PC-9 (cell line): ENCODE measurements around the gene CDK6. TPM values are rescaled to one million over a fixed set of nuclear protein-coding genes. Genes with fewer than 3 reads are reported as not detected.
"Not testable (repeated sequence)": the region's sequence is repeated elsewhere in the genome, so short reads cannot be mapped to it uniquely, and the experiment has no call there.

Experiments used
- BruUV-seq: library from RNA; stranded (reverse); fragments of 400-500 nt; replicated peaks from 2 replicates; lab custom pipeline; 2021; lab: Mats Ljungman, UMichigan
- CTCF ChIA-PET: fragments of 300-600 bp; sonication (Branson Sonifier 250); formaldehyde crosslinking; loops from one replicate; lab custom pipeline; 2022; ENCODE audit warnings: antibody characterized with exemption; lab: Charles Lee
- POLR2A ChIA-PET: fragments of 300-600 bp; sonication (Branson Sonifier 250); formaldehyde crosslinking; loops from one replicate; lab custom pipeline; 2022; ENCODE audit warnings: antibody characterized with exemption; ENCODE audit not compliant: unreplicated experiment; lab: Charles Lee
- DNase-seq, 2 experiments: peaks; one replicate each; pipeline versions ENCODE4 v3.0.0 to v3.0.0-alpha.2; 2015 to 2022; ENCODE audit warnings: mixed read lengths in 1 of 2
- H2AFZ ChIP-seq: fragments of 200-600 bp; sonication (generic); 2 replicates; pipeline ENCODE4 v1.8.1; 2017; ENCODE audit warnings: antibody characterized with exemption
- H3F3A ChIP-seq: fragments of 200-600 bp; sonication (generic); 2 replicates; pipeline ENCODE4 v1.8.1; 2017; ENCODE audit warnings: antibody characterized with exemption, mild to moderate bottlenecking, low read depth; ENCODE audit not compliant: insufficient read depth
- H3K27ac ChIP-seq: fragments of 200-600 bp; sonication (generic); 2 replicates; pipeline ENCODE4 v1.6.1; 2016; ENCODE audit warnings: mixed run types
- H3K27me3 ChIP-seq: fragments of 200-600 bp; sonication (generic); 2 replicates; pipeline ENCODE4 v1.6.1; 2016; ENCODE audit warnings: low read depth, mixed run types; ENCODE audit not compliant: insufficient read depth
- H3K36me3 ChIP-seq: fragments of 200-600 bp; sonication (generic); 2 replicates; pipeline ENCODE4 v1.6.1; 2016; ENCODE audit warnings: low read depth, mixed run types
- H3K4me1 ChIP-seq: fragments of 200-600 bp; sonication (generic); replicated peaks from 2 replicates; pipeline ENCODE4 v1.6.1; 2016; ENCODE audit warnings: mixed run types; ENCODE audit not compliant: insufficient read depth
- H3K4me2 ChIP-seq: fragments of 200-600 bp; sonication (generic); 2 replicates; pipeline ENCODE4 v1.6.1; 2017; ENCODE audit warnings: mixed run types
- H3K4me3 ChIP-seq: fragments of 200-600 bp; sonication (generic); 2 replicates; pipeline ENCODE4 v1.6.1; 2016; ENCODE audit warnings: mixed run types
- H3K79me2 ChIP-seq: fragments of 200-600 bp; sonication (generic); 2 replicates; pipeline ENCODE4 v1.6.1; 2017; ENCODE audit warnings: low read depth, mixed run types
- H3K9me2 ChIP-seq: fragments of 200-600 bp; sonication (generic); 2 replicates; pipeline ENCODE4 v1.8.1; 2017; ENCODE audit warnings: mild to moderate bottlenecking; ENCODE audit not compliant: insufficient read depth
- H3K9me3 ChIP-seq: fragments of 200-600 bp; sonication (generic); 2 replicates; pipeline ENCODE4 v1.8.1; 2016; ENCODE audit warnings: low read depth; ENCODE audit not compliant: insufficient read depth
- H4K20me1 ChIP-seq: fragments of 200-600 bp; sonication (generic); 2 replicates; pipeline ENCODE4 v1.8.1; 2017; ENCODE audit not compliant: insufficient read depth
- CTCF ChIP-seq: fragments of 200-600 bp; sonication (generic); conservative IDR thresholded peaks from 2 replicates; pipeline ENCODE4 v1.6.1; 2017; ENCODE audit warnings: mixed run types, antibody characterized with exemption, mild to moderate bottlenecking, moderate library complexity
- EZH2 ChIP-seq: fragments of 200-600 bp; sonication (generic); IDR thresholded peaks from 2 replicates; pipeline ENCODE4 v1.8.0; 2017; ENCODE audit warnings: antibody characterized with exemption, low read depth
- intact Hi-C: fragments of 100-400 bp; cut with micrococcal nuclease; formaldehyde crosslinking; loops from one replicate; pipeline ENCODE4 v1.10.0; 2022; ENCODE audit not compliant: unreplicated experiment
- total RNA-seq: library from RNA; stranded (reverse); gene quantifications from 2 replicates; pipeline ENCODE4 v1.2.3, GENCODE V29; 2021

CDK6 gene
- total RNA-seq, 1 experiment from 2014 or later = 49.5 TPM

GRCh38 chr7:92608380-92609322 is 227.7 kb downstream of the CDK6 start:
- ChIA-PET POLR2A (no interaction called here), CTCF (interaction anchor here (0.6 to 0.7 kb wide), 2 partner anchors 226 to 476 kb away, joined by 3 to 5 read pairs; no protein-coding TSS in a partner anchor)
- no peak overlapping the region for H3K27ac ChIP-seq
- H3K9me2 ChIP-seq = no peaks in the 10 kb centered on the region
- H3K27me3 ChIP-seq = no peaks in the 10 kb centered on the region
- no peaks in the 10 kb centered on the region for H3K79me2 ChIP-seq
- no peak overlapping the region for H3K4me3 ChIP-seq
- no peaks in the 10 kb centered on the region; the same call in 1 of the 2 replicates for H4K20me1 ChIP-seq
- H3K4me2 ChIP-seq = no peak overlapping the region
- no peaks in the 10 kb centered on the region for H3K9me3 ChIP-seq
- no TSS peak for BruUV-seq
- no peaks in the 10 kb centered on the region for H3K4me1 ChIP-seq
- no peak for DNase-seq
- no peak overlapping the region for H2AFZ ChIP-seq
- peaks cover 7% of the 10 kb centered on the region; the same call in 1 of the 2 replicates for H3F3A ChIP-seq
- TF ChIP-seq EZH2 (no peak), CTCF (no peak)
- intact Hi-C loops = no loop called here
- no peaks in the 10 kb centered on the region for H3K36me3 ChIP-seq

DNA sequence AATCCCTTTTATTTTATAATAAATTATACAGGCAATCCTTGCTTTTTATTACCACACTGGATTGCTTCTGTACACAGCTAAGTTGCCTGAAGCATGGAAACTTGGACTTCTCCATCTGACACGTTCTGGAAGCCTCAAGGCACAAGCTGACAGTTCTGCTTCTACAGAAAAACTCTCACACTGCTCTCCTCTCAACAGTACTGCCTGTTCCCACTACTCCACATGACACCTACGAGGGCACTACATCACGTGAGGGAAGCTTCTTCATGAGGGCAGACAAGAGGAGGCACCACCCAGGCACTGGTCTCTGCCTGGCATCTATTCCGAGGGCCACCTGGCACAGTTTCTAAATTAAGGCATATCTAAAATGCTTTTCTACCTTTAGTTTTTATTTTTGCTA is 229.4 kb downstream of the CDK6 start:
- intact Hi-C loops = no loop called here
- Histone ChIP-seq H3K9me3 (no peaks in the 10 kb centered on the region), H3F3A (peaks cover 14% of the 10 kb centered on the region), H3K36me3 (no peaks in the 10 kb centered on the region), H3K9me2 (no peaks in the 10 kb centered on the region), H3K4me1 (no peaks in the 10 kb centered on the region), H3K4me3 (no peak overlapping the region), H3K4me2 (no peak overlapping the region), H2AFZ (no peak overlapping the region), H4K20me1 (no peaks in the 10 kb centered on the region; the same call in 1 of the 2 replicates), H3K27me3 (no peaks in the 10 kb centered on the region), H3K27ac (no peak overlapping the region), H3K79me2 (no peaks in the 10 kb centered on the region)
- CTCF ChIA-PET = no interaction called here
- no peak for DNase-seq
- POLR2A ChIA-PET = interaction anchor here (0.6 kb wide), 1 partner anchor 247 kb away, joined by 7 read pairs; no protein-coding TSS in a partner anchor
- no TSS peak for BruUV-seq
- TF ChIP-seq CTCF = no peak
- no peak for TF ChIP-seq EZH2

DNA sequence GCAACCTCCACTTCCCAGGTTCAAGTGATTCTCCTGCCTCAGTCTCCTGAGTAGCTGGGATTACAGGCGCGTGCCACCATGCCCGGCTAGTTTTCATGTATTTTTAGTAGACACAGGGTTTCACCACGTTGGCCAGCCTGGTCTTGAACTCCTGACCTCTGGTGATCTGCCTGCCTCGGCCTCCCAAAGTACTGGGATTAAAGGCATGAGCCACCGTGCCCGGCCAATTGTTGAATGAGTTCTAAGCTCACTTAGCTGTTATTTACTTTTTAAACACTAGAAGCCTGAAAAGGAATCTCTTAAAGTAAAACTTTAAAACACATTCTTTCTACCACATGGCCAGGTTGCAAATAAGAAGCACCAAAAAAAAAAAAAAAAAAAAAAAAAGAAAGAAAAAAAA is 231.9 kb downstream of the CDK6 start:
- H2AFZ ChIP-seq, intact Hi-C loops, POLR2A ChIA-PET, BruUV-seq, H3K4me3 ChIP-seq, DNase-seq, CTCF ChIA-PET, H3K27me3 ChIP-seq, H3F3A ChIP-seq, H3K9me2 ChIP-seq, H3K9me3 ChIP-seq, H4K20me1 ChIP-seq, H3K4me1 ChIP-seq, H3K79me2 ChIP-seq, H3K27ac ChIP-seq, H3K36me3 ChIP-seq, H3K4me2 ChIP-seq: not testable (repeated sequence)
